ENCODE data around the gene TMEM237.

TMEM237 gene

GRCh38 chr2:201675454-201675853 is 32.2 kb upstream of the TMEM237 start:
- Histone ChIP-seq H3K4me2 (ENCODE audit: insufficient read depth, low read length, poor library complexity, severe bottlenecking) (no peak overlapping the region), H3K4me1 (ENCODE audit: control insufficient read depth in 2 of 2, insufficient read depth in 1 of 2, low read depth in 1 of 2, low read length in 2 of 2) (peaks cover 0 to 4% of the 10 kb centered on the region in 2 donors), H3K4me3 (ENCODE audit: low read length in 2 of 2) (no peak overlapping the region), H3K23ac (ENCODE audit: low read depth, low read length, poor library complexity) (no peak overlapping the region), H2BK15ac (ENCODE audit: low read length) (no peak overlapping the region), H3K9me3 (replicated peaks in 1 of 2; ENCODE audit: control insufficient read depth in 2 of 2, insufficient read depth in 1 of 2, low read depth in 1 of 2, low read length in 2 of 2) (no peaks in the 10 kb centered on the region), H3K27ac (replicated peaks; ENCODE audit: low read length) (no peak overlapping the region), H3K36me3 (replicated peaks in 1 of 2; ENCODE audit: control insufficient read depth in 2 of 2, insufficient read depth in 2 of 2, low read length in 2 of 2) (no peaks in the 10 kb centered on the region), H3K9ac (ENCODE audit: low read depth, low read length, poor library complexity) (no peak overlapping the region), H3K27me3 (ENCODE audit: control insufficient read depth in 3 of 3, insufficient read depth in 3 of 3, low read depth in 1 of 3, low read length in 3 of 3) (peaks cover 0 to 13% (median 0%) of the 10 kb centered on the region in 3 experiments), H3K4ac (ENCODE audit: low read length) (no peak overlapping the region), H4K91ac (ENCODE audit: low read depth, low read length, poor library complexity) (no peak overlapping the region), H4K8ac (ENCODE audit: low read depth, low read length) (no peak overlapping the region), H2BK12ac (ENCODE audit: low read length) (no peak overlapping the region), H3K79me1 (ENCODE audit: low read depth, low read length) (no peaks in the 10 kb centered on the region), H2BK120ac (ENCODE audit: low read depth, low read length) (no peak overlapping the region), H3K14ac (ENCODE audit: low read length) (no peak overlapping the region), H2AFZ (ENCODE audit: low read length) (no peak overlapping the region), H2AK5ac (ENCODE audit: low read depth, low read length) (no peak overlapping the region), H2BK5ac (ENCODE audit: low read length) (no peak overlapping the region), H3K18ac (ENCODE audit: low read length) (no peak overlapping the region)
- DNase-seq (ENCODE audit: low spot score), result no peak
- no CpG with 5 or more reads among the region's 4 CpGs for WGBS, 2 donors (ENCODE audit: extremely low coverage in 2 of 2, insufficient read length in 2 of 2, insufficient replicate concordance in 1 of 2)

DNA sequence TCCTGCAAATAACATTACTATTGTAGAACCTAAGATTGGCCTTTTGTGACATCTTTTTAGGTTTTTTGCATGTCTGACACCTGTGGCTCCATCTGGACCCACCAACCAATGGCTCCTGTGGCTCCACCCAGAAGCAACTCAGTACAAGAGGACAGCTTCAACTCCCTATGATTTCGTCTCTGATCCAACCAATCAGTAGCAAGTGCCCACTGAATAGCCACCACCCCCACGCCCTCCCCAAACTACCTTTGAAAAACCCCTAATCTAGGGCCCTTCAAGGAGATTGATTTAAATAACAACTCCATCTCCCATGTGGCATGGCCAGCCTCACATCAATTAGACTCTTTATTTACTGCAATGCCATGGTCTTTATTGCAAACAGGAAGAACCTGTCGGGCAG is 31.5 kb upstream of the TMEM237 start:
- Histone ChIP-seq H3K4me3 (ENCODE audit: low read length in 2 of 2) (no peak overlapping the region), H3K4ac (ENCODE audit: low read length) (no peak overlapping the region), H3K14ac (ENCODE audit: low read length) (no peak overlapping the region), H3K23ac (ENCODE audit: low read depth, low read length, poor library complexity) (no peak overlapping the region), H3K79me1 (ENCODE audit: low read depth, low read length) (no peaks in the 10 kb centered on the region), H3K9me3 (replicated peaks in 1 of 2; ENCODE audit: control insufficient read depth in 2 of 2, insufficient read depth in 1 of 2, low read depth in 1 of 2, low read length in 2 of 2) (no peaks in the 10 kb centered on the region), H4K8ac (ENCODE audit: low read depth, low read length) (no peak overlapping the region), H2BK120ac (ENCODE audit: low read depth, low read length) (no peak overlapping the region), H3K27ac (replicated peaks; ENCODE audit: low read length) (no peak overlapping the region), H3K4me2 (ENCODE audit: insufficient read depth, low read length, poor library complexity, severe bottlenecking) (no peak overlapping the region), H2BK12ac (ENCODE audit: low read length) (no peak overlapping the region), H3K36me3 (replicated peaks in 1 of 2; ENCODE audit: control insufficient read depth in 2 of 2, insufficient read depth in 2 of 2, low read length in 2 of 2) (no peaks in the 10 kb centered on the region), H3K18ac (ENCODE audit: low read length) (no peak overlapping the region), H3K9ac (ENCODE audit: low read depth, low read length, poor library complexity) (no peak overlapping the region), H2AK5ac (ENCODE audit: low read depth, low read length) (no peak overlapping the region), H2BK5ac (ENCODE audit: low read length) (no peak overlapping the region), H3K27me3 (ENCODE audit: control insufficient read depth in 3 of 3, insufficient read depth in 3 of 3, low read depth in 1 of 3, low read length in 3 of 3) (peaks cover 0 to 13% (median 0%) of the 10 kb centered on the region in 3 experiments), H2BK15ac (ENCODE audit: low read length) (no peak overlapping the region), H4K91ac (ENCODE audit: low read depth, low read length, poor library complexity) (no peak overlapping the region), H3K4me1 (ENCODE audit: control insufficient read depth in 2 of 2, insufficient read depth in 1 of 2, low read depth in 1 of 2, low read length in 2 of 2) (peaks cover 0 to 4% of the 10 kb centered on the region in 2 donors), H2AFZ (ENCODE audit: low read length) (no peak overlapping the region)
- DNase-seq (ENCODE audit: low spot score), result no peak
- no CpG with 5 or more reads among the region's 3 CpGs for WGBS, 2 donors (ENCODE audit: extremely low coverage in 2 of 2, insufficient read length in 2 of 2, insufficient replicate concordance in 1 of 2)

- no peak overlapping the region for H4K91ac ChIP-seq (ENCODE audit: low read depth, low read length, poor library complexity)
- no peak overlapping the region for H3K4ac ChIP-seq (ENCODE audit: low read length)
- no peak overlapping the region for H3K4me2 ChIP-seq (ENCODE audit: insufficient read depth, low read length, poor library complexity, severe bottlenecking)
- no peak overlapping the region for H3K18ac ChIP-seq (ENCODE audit: low read length)
- H3K27ac ChIP-seq (replicated peaks; ENCODE audit: low read length), result no peak overlapping the region
- no peak overlapping the region for H3K23ac ChIP-seq (ENCODE audit: low read depth, low read length, poor library complexity)
- no peaks in the 10 kb centered on the region for H3K9me3 ChIP-seq (replicated peaks in 1 of 2; ENCODE audit: control insufficient read depth in 2 of 2, insufficient read depth in 1 of 2, low read depth in 1 of 2, low read length in 2 of 2)
- no peak overlapping the region for H4K8ac ChIP-seq (ENCODE audit: low read depth, low read length)
- DNase-seq (ENCODE audit: low spot score), result no peak
- H2BK12ac ChIP-seq (ENCODE audit: low read length), result no peak overlapping the region
- no peak overlapping the region for H2BK120ac ChIP-seq (ENCODE audit: low read depth, low read length)
- no peak overlapping the region for H2AK5ac ChIP-seq (ENCODE audit: low read depth, low read length)
- peaks cover 0 to 4% of the 10 kb centered on the region in 2 donors for H3K4me1 ChIP-seq (ENCODE audit: control insufficient read depth in 2 of 2, insufficient read depth in 1 of 2, low read depth in 1 of 2, low read length in 2 of 2)
- H3K27me3 ChIP-seq (ENCODE audit: control insufficient read depth in 3 of 3, insufficient read depth in 3 of 3, low read depth in 1 of 3, low read length in 3 of 3), result peaks cover 0 to 13% (median 0%) of the 10 kb centered on the region in 3 experiments
- no peak overlapping the region for H2BK15ac ChIP-seq (ENCODE audit: low read length)
- H2BK5ac ChIP-seq (ENCODE audit: low read length), result no peak overlapping the region
- H2AFZ ChIP-seq (ENCODE audit: low read length), result no peak overlapping the region
- H3K4me3 ChIP-seq (ENCODE audit: low read length in 2 of 2), result no peak overlapping the region
- H3K14ac ChIP-seq (ENCODE audit: low read length), result no peak overlapping the region
- WGBS, 2 donors (ENCODE audit: extremely low coverage in 2 of 2, insufficient read length in 2 of 2, insufficient replicate concordance in 1 of 2), result no CpG with 5 or more reads among the region's 3 CpGs
- H3K36me3 ChIP-seq (replicated peaks in 1 of 2; ENCODE audit: control insufficient read depth in 2 of 2, insufficient read depth in 2 of 2, low read length in 2 of 2), result no peaks in the 10 kb centered on the region
- H3K9ac ChIP-seq (ENCODE audit: low read depth, low read length, poor library complexity), result no peak overlapping the region
- H3K79me1 ChIP-seq (ENCODE audit: low read depth, low read length), result no peaks in the 10 kb centered on the region
Observed at GRCh38 chr2:201674298-201674697, 31.0 kb upstream of the TMEM237 start.

DNA sequence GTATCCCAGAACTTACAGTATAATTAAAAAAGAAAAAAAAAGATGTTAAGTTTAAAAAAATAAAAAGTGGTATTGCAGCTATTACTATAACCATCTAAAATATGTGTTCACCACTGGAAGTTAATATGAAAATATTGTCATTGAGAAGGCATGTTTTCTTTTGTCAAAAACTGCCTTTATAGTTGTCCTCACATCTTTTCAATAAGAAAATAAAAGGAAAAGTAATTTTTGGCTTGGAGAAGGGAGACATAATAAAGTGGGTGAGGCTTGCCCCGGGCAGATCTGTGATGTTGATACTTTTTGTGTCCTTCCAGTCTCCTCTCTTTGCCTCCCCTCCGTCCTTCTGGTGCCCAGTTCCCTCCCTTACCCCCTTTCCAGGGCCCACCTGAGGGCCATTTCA is 30.2 kb upstream of the TMEM237 start:
- Histone ChIP-seq H2BK120ac (ENCODE audit: low read depth, low read length) (no peak overlapping the region), H3K4me2 (ENCODE audit: insufficient read depth, low read length, poor library complexity, severe bottlenecking) (no peak overlapping the region), H3K9me3 (replicated peaks in 1 of 2; ENCODE audit: control insufficient read depth in 2 of 2, insufficient read depth in 1 of 2, low read depth in 1 of 2, low read length in 2 of 2) (no peaks in the 10 kb centered on the region), H4K8ac (ENCODE audit: low read depth, low read length) (no peak overlapping the region), H3K18ac (ENCODE audit: low read length) (no peak overlapping the region), H2BK15ac (ENCODE audit: low read length) (no peak overlapping the region), H3K14ac (ENCODE audit: low read length) (no peak overlapping the region), H3K79me1 (ENCODE audit: low read depth, low read length) (no peaks in the 10 kb centered on the region), H2AFZ (ENCODE audit: low read length) (no peak overlapping the region), H3K4ac (ENCODE audit: low read length) (no peak overlapping the region), H2AK5ac (ENCODE audit: low read depth, low read length) (no peak overlapping the region), H2BK12ac (ENCODE audit: low read length) (no peak overlapping the region), H3K27ac (replicated peaks; ENCODE audit: low read length) (no peak overlapping the region), H3K23ac (ENCODE audit: low read depth, low read length, poor library complexity) (no peak overlapping the region), H3K27me3 (ENCODE audit: control insufficient read depth in 3 of 3, insufficient read depth in 3 of 3, low read depth in 1 of 3, low read length in 3 of 3) (peaks cover 0 to 13% (median 0%) of the 10 kb centered on the region in 3 experiments), H3K4me3 (ENCODE audit: low read length in 2 of 2) (no peak overlapping the region), H3K36me3 (replicated peaks in 1 of 2; ENCODE audit: control insufficient read depth in 2 of 2, insufficient read depth in 2 of 2, low read length in 2 of 2) (no peaks in the 10 kb centered on the region), H2BK5ac (ENCODE audit: low read length) (no peak overlapping the region), H3K4me1 (ENCODE audit: control insufficient read depth in 2 of 2, insufficient read depth in 1 of 2, low read depth in 1 of 2, low read length in 2 of 2) (peaks cover 0 to 4% of the 10 kb centered on the region in 2 donors), H4K91ac (ENCODE audit: low read depth, low read length, poor library complexity) (no peak overlapping the region), H3K9ac (ENCODE audit: low read depth, low read length, poor library complexity) (no peak overlapping the region)
- no peak for DNase-seq (ENCODE audit: low spot score)
- no CpG with 5 or more reads among the region's 2 CpGs for WGBS, 2 donors (ENCODE audit: extremely low coverage in 2 of 2, insufficient read length in 2 of 2, insufficient replicate concordance in 1 of 2)
